ENCODE data around the gene KLHL24.

GRCh38 chr3:183638101-183638852 lies 2.9 kb downstream of the KLHL24 start:
- TF ChIP-seq CTCF (IDR thresholded peaks at IDR 0.05) (no peak), POLR2A (IDR thresholded peaks at IDR 0.05) (no peak)
